GM12892 (cell line): ENCODE data around the gene ERAP2.

Source experiments
- POLR2A ChIP-seq: IDR thresholded peaks from 2 replicates; pipeline ENCODE4 v1.6.1; 2011; ENCODE audit warnings: low read depth, low read length, control low read depth
- POLR2AphosphoS5 ChIP-seq: IDR thresholded peaks from 2 replicates; pipeline ENCODE4 v1.6.1; 2011; ENCODE audit warnings: low read depth, low read length, control low read depth
- TAF1 ChIP-seq: IDR thresholded peaks from 2 replicates; pipeline ENCODE4 v1.6.1; 2011; ENCODE audit warnings: low read depth, mild to moderate bottlenecking, control low read depth, low read length, borderline replicate concordance

DNA sequence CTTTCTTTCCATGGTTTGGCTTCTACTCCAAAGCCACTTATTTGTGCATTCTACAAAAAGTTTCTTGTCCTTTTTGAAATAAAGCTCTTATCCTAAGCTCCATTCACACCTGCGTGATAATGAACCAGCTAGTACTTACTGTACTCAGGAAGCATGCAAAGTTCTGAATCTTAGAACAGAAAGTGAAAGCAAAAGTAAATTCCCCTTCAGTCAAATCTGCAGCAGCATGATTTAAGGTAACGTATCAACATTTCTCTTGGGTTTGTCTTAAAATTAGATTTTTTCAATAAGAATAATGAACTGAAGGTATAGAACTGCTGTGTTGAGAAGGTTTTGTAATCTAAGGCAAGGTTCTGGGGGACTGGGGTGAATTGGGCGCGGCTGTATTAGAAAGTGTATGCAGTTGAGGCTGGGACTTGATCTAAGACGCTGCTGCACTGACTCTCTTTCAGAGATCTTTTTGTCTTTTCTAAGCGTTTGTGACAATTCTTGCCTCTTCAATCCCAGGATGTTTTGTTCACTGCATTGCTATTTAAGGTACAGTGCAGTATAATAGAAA is at the start of gene ERAP2:
- TF ChIP-seq TAF1 (no peak), POLR2AphosphoS5 (peak; percentile 48; the same call in 1 of the 2 replicates), POLR2A (no peak)
